AG20443 (cell line): Measurements from ENCODE around the gene TOGARAM2.

ENCODE experiments used
- DNase-seq: peaks from one replicate; pipeline ENCODE4 v3.0.0; 2012; ENCODE audit warnings: low spot score, mixed read lengths

The TOGARAM2 gene

DNA sequence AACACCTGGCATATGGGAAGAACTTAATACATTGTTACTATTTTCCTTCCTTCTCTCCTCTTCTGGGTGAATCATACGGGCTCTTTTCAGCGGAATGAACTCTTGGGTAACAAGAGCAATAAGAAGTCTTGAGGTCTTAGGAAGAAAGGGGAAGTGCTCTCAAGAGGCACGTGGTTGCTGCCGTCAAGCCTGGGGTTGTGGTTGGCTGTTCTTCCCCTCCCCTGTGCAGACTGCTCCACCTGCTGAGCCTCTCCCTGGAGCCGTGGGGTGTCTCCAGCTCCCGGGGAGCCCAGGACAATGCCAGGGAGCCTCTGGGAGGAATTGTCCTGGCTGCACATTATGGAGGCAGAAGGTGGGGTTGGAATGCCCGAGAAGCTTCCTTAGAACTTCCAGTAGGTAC is 19.4 kb downstream of the TOGARAM2 start:
- DNase-seq, result no peak

- DNase-seq, result no peak
Measured at GRCh38 chr2:29000956-29001355, 19.9 kb downstream of the TOGARAM2 start.

DNA sequence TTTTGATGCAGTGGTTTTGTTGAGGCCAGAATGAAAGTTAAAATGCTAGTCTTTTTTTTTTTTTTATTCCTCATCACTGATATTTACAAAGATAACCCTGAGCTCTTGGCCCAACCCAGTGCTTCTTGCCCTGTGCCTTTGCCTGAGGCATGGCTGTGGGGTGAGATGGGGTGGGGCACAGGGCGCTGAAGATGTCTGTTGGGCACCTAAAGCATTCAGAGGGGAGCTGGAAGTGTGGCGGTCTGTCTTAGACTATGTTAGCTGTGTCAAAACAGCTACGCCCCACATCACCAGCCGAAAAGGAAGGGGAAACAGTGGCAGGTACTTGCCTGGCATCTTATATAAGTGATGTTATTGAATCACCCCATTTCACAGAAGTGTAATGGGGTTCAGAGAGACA is 20.7 kb downstream of the TOGARAM2 start:
- DNase-seq, result no peak

GRCh38 chr2:29004755-29005154 is 23.7 kb downstream of the TOGARAM2 start:
- no peak for DNase-seq

DNA sequence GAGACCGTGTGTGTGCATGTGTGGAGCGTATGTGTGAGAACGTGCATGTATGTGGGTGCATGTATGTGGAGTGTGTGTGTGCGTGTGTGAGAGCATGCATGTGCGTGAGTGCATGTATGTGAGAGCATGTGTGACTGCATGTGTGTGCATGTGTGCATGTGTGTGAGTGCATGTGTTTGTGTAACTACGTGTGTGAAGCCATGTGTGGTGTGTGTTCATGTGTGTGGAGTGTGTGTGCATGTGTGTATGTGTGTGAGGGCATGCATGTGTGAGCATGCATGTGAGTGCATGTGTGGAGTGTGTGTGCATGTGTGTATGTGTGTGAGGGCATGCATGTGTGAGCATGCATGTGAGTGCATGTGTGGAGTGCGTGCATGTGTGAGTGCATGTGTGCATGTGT is 24.2 kb downstream of the TOGARAM2 start:
- no peak for DNase-seq

DNA sequence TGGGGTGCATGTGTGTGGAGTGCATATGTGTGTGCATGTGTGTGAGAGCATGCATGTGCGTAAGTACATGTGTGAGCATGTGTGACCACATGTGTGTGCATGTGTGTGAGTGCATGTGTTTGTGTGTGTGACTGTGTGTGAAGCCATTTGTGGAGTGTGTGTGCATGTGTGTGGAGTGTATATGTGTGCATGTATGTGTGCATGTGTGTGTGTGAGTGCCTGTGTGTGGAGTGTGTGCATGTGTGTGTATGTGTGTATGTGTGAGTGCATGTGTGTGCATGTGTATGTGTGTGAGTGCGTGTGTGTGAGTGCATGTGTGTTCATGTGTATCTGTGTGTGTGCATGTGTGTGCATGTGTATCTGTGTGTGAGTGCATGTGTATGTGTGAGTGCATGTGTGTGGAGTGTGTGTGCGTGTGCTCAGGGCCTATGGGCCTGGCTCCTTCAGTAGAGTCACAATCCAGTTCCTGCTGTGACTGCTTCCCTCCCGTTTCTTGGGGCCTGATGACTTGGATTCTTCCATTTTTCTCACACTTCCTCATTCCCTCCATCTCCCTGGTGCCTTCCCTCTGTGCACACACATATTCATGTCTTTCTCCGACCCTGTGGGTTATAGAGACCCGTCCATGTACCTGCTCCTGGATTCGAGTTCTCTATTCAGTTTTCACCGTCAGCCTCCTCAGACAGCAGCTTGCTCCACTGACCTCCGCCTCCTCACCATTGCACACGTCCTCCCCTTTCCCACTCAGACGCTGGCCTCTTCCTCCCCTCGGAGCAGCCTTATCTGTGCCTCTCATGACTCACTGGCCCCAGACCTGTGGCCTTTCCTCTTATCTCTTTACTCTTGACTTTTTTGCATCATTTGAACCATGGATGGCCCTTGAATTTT is 25.2 kb downstream of the TOGARAM2 start:
- DNase-seq, result no peak

GRCh38 chr2:29006980-29007301 is 25.8 kb downstream of the TOGARAM2 start:
- no peak for DNase-seq

- DNase-seq, result no peak
Measured at GRCh38 chr2:29009270-29009669, 28.2 kb downstream of the TOGARAM2 start.

- no peak for DNase-seq
Measured at GRCh38 chr2:29009711-29010677, 28.9 kb downstream of the TOGARAM2 start.

DNA sequence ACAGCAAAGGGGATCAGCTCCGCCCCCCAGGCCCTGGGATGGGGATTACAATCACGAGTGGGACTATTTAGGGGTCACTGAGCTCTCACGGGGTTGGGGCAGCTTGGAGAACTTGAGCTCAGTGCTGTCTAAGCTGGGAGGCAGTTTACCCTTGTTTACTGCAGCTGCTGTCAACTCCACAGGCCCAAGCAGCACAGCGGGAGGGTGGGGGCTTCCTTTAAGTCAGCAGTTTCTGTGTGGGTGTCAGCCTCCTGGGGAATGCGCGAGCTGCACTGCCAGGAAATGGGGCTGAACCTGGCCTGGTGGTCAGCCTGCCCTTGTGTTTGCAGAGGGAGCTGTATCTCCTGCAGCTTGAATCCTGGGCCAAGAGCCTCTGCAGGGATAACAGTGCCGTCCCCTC is 29.8 kb downstream of the TOGARAM2 start:
- no peak for DNase-seq

GRCh38 chr2:29011418-29012060 is 30.4 kb downstream of the TOGARAM2 start:
- no peak for DNase-seq

DNA sequence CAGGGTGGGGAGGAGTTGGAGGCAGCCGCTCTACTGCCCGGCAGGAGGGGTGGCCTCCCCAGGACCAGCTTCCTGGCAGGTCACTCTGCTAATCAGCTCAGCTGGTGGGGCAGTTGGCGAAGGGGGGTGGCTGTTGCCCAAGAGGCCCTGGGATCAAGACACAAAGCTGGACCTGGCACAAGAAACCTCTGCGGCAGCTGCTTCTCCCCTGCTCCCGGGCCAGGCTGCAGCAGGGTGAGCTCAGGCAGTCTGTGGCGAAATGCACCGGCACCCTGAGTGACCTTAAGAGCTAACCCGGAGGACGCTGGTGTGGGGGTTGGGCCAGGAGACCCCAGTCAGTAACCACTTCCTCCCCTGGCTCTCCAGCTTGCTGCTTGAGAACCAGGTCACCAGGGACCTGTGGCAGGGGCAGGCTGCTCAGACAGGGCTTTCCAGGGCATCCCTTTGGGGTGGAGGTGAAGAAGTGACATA is 31.1 kb downstream of the TOGARAM2 start:
- peak; percentile 57 for DNase-seq

GRCh38 chr2:29013057-29013780 is 32.1 kb downstream of the TOGARAM2 start:
- no peak for DNase-seq

GRCh38 chr2:29014331-29014730 is 33.2 kb downstream of the TOGARAM2 start:
- no peak for DNase-seq

- peak; percentile 44 for DNase-seq
Measured at GRCh38 chr2:29014811-29015421, 33.8 kb downstream of the TOGARAM2 start.

DNA sequence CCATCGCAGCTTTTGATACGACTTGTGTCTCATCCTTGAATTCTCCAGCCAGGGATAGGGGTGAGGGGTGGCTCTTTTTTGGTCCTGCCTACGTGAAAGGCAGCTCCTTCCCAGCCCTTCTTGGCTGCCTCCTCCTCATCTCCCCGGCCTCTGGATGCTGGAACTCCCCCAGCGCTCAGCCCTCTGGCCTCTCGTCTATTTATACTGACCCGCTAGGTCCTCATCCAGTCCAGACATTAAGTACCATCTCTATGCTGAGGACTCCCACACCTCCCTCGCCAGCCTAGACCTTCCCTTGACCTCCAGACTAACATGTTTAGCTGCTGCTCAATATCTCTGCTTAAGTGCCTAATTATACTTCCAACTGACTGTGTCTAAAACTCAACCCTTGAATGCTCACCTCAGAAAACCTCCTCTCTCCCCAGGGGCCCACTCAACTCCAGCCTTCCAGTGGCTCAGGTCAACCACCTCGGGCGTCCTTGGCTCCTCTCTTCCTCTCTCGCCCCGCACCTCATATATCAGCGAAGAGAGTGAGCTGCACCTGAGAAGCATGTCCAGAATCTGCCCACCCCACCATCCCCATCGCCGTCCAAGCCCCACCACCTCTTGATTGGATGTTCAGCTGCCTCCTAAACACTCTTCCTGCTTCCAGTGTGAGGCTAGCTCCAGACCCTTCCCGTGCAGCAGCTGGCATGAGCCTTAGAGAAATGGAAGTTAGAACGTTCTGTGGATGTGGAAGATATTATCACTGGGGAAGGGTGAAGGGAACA is 34.8 kb downstream of the TOGARAM2 start:
- no peak for DNase-seq

- DNase-seq, result no peak
Measured at GRCh38 chr2:29016504-29016903, 35.4 kb downstream of the TOGARAM2 start.

DNA sequence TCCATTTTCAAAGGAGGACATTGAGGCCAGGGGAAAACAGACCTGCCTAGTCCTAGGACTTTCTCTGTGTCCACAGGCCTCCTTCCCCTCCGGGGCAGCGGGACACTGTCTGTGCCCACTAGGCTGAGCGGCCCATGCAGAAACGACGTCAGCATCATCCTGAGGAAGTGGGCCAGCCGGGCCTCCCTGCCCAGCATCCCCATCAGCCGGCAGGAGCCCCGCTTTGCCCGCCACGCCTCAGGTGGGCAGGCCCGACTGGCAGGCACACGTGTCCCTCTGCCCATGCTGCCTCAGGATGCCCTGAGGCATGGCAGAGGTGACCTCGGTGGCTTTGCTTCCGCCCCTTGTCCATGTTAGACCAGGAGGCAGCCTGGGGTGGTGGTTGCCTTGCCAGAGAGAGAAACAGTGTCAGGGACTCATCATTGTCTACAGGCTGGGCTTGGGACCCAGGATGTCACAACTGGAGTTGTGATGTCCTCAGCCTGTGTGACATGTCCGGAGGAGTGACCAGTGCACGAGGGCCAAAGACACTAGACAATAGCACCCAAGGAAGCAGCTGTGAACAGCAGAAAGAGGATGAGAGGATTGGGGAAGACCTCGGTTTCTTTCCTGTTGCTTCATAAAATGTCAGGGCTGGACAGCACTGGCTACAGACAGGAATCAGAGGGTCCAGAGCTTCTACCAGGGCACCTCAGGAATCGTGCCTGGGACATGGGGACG is 36.8 kb downstream of the TOGARAM2 start:
- DNase-seq, result no peak

DNA sequence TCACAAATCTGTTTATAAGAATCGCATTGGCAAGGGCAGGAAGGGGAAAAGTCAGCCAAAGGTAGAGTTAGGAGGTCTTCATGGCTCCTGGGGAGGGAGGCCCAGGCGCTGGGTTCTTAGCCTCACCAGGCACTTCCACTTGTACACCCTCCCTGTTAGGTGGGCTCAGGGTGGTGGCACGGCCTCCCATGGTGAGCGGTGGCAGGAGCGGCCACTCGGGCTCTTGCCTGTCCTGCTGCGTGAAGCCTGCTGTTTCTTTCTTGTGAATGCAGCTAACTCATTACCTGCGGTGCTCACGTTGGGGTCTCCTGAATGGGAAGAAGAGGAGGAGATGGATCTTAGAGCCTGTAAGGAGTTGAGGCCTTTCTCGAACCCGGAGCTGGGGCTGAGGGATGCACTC is 40.8 kb downstream of the TOGARAM2 start:
- DNase-seq, result no peak

- DNase-seq, result no peak
Measured at GRCh38 chr2:29022679-29023078, 41.6 kb downstream of the TOGARAM2 start.
